Stomach smooth muscle (tissue), 2 donors: ENCODE measurements around the gene CINP.
"Not testable (repeated sequence)": the region's sequence is repeated elsewhere in the genome, so short reads cannot be mapped to it uniquely, and the experiment has no call there.

Source experiments
- H3K27ac ChIP-seq: one replicate; pipeline ENCODE4 v1.7.0; 2013; ENCODE audit warnings: mild to moderate bottlenecking, low read length, inconsistent platforms
- H3K27me3 ChIP-seq, 2 donors: one replicate each; pipeline ENCODE4 v1.7.0; 2013; ENCODE audit warnings: low read length in 2 of 2; ENCODE audit not compliant: insufficient read depth in 2 of 2, control insufficient read depth in 1 of 2
- H3K36me3 ChIP-seq, 2 donors: one replicate each; pipeline ENCODE4 v1.7.0; 2013; ENCODE audit warnings: low read length in 2 of 2; ENCODE audit not compliant: control insufficient read depth in 2 of 2, insufficient read depth in 2 of 2
- H3K4me1 ChIP-seq: one replicate; pipeline ENCODE4 v1.7.0; 2013; ENCODE audit warnings: low read length; ENCODE audit not compliant: control insufficient read depth, insufficient read depth
- H3K4me3 ChIP-seq, 2 donors: one replicate each; pipeline ENCODE4 v1.7.0; 2013; ENCODE audit warnings: low read length in 2 of 2
- H3K9ac ChIP-seq, 2 donors: one replicate each; pipeline ENCODE4 v1.7.0; 2013; ENCODE audit warnings: low read length in 2 of 2, mild to moderate bottlenecking in 1 of 2
- H3K9me3 ChIP-seq, 2 donors: one replicate each; pipeline ENCODE4 v1.7.0; 2013; ENCODE audit warnings: low read length in 2 of 2; ENCODE audit not compliant: control insufficient read depth in 2 of 2
- donor health status: healthy.
- donor health status: Pancreatic carcinoma.

The CINP gene

DNA sequence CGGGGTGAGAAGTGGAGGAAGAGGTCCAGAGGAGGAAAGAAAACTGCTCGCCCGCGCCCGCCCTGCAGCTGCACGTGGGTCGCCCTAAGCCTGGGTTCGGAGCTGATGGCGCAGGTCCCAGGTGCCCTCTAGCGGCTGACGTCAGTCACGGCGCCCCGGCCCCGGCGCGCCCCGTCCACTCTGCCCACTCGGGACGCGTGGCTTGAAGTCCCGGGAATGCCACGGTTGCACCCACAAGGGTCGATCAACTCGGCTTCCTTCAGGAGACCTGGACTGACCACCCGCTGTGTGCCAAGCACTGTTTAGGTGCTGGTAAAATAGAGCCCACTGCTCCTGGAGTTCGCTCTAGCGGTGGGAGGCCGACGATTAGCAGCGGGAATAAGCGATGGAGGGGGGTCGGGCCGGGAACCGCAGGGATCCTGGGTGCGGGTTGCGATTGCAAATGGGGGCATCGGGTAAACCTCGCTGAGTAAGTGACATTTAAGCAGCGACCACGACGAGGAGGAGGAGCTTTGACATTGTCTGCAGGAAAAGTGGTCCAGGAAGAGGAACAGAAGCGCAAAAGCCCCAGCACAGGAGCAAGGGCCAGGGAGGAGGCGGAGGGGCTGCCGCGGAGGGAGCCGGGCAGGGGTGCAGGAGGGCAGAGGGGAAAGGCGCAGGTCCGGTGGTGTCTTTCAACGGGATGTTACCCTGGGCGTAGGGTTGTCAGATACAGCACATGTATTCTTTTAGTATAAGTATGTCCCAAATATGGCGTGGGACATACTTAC lies 48.3 kb downstream of the CINP start:
- Histone ChIP-seq H3K4me3 (peak overlapping the region; percentile 68 to 81), H3K27ac (no peak overlapping the region)

DNA sequence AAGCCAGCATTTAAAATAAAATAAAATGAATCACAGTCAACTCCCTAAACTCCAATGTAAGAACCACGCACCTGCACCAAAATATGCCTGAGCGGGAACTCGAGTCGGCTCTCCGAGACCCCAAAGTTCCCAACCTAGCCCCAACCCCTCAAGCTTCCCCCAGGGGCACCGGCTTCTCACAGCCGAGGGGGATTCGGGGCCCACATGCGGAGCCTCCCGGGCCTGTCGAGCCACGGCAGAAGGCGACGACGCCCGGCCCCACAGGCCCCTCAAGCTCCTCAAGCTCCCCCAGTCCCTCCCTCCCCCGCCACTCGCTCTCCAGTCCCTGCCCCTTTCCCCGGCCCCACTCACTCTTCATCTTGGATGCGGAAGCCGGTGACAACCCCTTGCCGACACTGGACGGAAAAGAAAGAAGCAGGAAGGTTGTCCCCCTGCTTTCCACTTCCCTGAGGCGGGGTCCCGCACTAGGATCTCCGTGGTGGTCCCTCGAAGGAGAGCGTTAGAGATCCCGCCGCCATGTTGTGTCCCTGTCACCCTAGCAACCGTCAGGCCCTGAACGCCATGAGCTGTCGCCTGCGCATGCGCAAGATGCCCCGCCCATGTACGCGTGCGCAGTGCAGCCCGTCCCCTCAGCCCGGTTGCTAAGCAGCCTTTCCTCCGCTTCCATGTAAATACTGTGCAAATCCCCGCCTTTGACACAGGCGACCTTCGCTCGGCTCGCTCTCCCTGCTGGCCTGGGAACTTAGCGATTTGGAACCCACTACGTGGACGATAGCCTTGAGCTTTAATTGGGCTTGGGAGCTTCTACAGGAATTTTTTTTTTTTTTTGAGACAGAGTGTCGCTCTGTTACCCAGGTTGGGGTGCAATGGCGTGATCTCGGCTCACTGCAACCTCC lies 57.8 kb downstream of the CINP start, which contains the start of gene MOK:
Gene MOK (minus strand): TSS at position 554 of the 896 bp plus-strand sequence. CDS start 196 bp downstream, at position 358.
- Histone ChIP-seq H3K36me3 (no peaks in the 10 kb centered on the region), H3K27me3 (no peaks in the 10 kb centered on the region), H3K4me1 (peaks cover 5% of the 10 kb centered on the region), H3K4me3 (peak within 1 kb of the TSS; percentile 95), H3K9me3 (no peaks in the 10 kb centered on the region), H3K27ac (peak within 1 kb of the TSS; percentile 41), H3K9ac (peak within 1 kb of the TSS; percentile 71 to 72)

More for the DNA sequence above, 48.3 kb downstream of the CINP start:
- Histone ChIP-seq H3K4me1 (peaks cover 38% of the 10 kb centered on the region), H3K9me3 (no peaks in the 10 kb centered on the region), H3K9ac (peak overlapping the region; percentile 36 to 42), H3K27me3 (no peaks in the 10 kb centered on the region), H3K36me3 (no peaks in the 10 kb centered on the region)

DNA sequence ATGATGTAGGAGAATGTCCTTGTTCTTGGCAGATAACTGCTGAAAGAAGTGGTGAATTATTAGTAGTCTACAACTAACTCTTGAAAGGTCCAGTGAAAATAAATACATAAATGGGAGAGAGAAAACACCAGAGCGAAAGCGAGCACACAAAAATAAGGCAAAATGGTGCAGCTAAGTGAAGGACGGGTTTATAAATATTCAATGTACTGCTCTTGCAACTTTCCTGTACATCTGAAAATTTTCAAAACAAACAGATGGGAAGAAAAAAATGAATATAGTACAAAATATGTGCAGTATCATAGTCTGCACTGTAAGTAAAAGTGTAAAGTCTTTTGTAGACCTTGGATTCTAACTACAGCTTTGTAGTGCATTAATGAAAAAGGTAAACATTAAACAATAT lies 59.0 kb downstream of the CINP start:
- no peaks in the 10 kb centered on the region for H3K36me3 ChIP-seq
- no peak overlapping the region for H3K4me3 ChIP-seq
- no peak overlapping the region for H3K27ac ChIP-seq
- H3K27me3 ChIP-seq = no peaks in the 10 kb centered on the region
- no peaks in the 10 kb centered on the region for H3K9me3 ChIP-seq
- H3K9ac ChIP-seq = no peak overlapping the region
- peaks cover 5% of the 10 kb centered on the region for H3K4me1 ChIP-seq

- not testable (repeated sequence) for H3K9me3 ChIP-seq, H3K4me1 ChIP-seq, H3K27ac ChIP-seq, H3K9ac ChIP-seq, H3K4me3 ChIP-seq, H3K36me3 ChIP-seq, H3K27me3 ChIP-seq
Measured at GRCh38 chr14:102298303-102299070, 64.2 kb downstream of the CINP start.
